GM12874 (cell line): ENCODE measurements around the gene IGSF9B.

Experiments used
- TF ChIP-seq, protein P1 (sequence below): IDR thresholded peaks from 2 replicates; pipeline ENCODE4 v1.5.1; 2011; ENCODE audit warnings: low read depth, mild to moderate bottlenecking, control low read depth, low read length, moderate library complexity; ENCODE audit not compliant: insufficient read depth

Gene IGSF9B

GRCh38 chr11:133904818-133905515 lies 51.8 kb downstream of the IGSF9B start:
- TF ChIP-seq, protein P1, sequence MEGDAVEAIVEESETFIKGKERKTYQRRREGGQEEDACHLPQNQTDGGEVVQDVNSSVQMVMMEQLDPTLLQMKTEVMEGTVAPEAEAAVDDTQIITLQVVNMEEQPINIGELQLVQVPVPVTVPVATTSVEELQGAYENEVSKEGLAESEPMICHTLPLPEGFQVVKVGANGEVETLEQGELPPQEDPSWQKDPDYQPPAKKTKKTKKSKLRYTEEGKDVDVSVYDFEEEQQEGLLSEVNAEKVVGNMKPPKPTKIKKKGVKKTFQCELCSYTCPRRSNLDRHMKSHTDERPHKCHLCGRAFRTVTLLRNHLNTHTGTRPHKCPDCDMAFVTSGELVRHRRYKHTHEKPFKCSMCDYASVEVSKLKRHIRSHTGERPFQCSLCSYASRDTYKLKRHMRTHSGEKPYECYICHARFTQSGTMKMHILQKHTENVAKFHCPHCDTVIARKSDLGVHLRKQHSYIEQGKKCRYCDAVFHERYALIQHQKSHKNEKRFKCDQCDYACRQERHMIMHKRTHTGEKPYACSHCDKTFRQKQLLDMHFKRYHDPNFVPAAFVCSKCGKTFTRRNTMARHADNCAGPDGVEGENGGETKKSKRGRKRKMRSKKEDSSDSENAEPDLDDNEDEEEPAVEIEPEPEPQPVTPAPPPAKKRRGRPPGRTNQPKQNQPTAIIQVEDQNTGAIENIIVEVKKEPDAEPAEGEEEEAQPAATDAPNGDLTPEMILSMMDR = no peak

GRCh38 chr11:133903875-133904817 lies 52.6 kb downstream of the IGSF9B start:
- TF ChIP-seq, protein P1 = no peak

DNA sequence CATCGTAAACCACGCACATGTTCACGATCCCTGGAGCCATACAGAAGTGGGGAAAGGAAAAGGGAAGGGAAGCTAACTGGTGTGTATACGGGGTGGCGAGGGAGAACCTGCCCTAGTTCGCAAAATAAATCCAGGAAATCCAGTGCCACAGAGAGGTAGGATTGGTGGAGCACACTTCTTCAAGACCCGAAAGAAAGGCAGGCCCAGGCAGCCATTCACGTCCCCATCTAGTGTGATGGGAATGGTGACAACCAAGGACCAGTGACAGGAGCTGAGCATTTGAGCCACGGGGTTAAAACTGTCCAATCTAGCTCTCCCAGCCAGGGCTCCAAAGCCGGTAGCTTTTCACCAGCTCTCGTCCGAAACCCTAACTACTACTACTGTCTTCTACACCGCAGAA lies 53.7 kb downstream of the IGSF9B start:
- TF ChIP-seq, protein P1 = no peak

GRCh38 chr11:133902506-133902905 lies 54.3 kb downstream of the IGSF9B start:
- TF ChIP-seq, protein P1 = no peak

- TF ChIP-seq, protein P1 = no peak
These were observed 54.8 kb downstream of the IGSF9B start for GRCh38 chr11:133901999-133902398.

DNA sequence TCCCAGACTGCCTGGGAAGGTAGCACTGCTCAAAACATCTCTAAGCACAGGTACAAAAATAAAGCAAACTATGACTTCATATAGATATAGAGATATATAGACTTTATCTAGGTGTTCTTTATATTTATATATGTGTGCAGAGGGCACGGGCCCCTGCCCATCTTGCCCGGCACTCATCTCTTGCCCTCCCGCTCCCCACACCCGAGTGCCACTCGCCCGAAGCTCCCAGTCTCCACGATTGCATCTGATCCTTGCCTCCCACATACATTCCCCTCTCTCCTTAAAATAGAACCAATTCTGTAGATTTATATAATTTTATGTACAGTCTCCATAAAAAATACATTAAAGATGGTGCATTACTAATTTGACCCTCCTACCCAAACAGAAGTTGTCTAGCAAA lies 55.5 kb downstream of the IGSF9B start:
- TF ChIP-seq, protein P1 = no peak

- TF ChIP-seq, protein P1 = no peak
These were observed 56.3 kb downstream of the IGSF9B start for GRCh38 chr11:133900176-133901105.
